Measurements from ENCODE around the gene PWWP2B.

GRCh38 chr10:132458071-132458585 is 61.1 kb downstream of the PWWP2B start:
- TF ChIP-seq BHLHE40 (IDR thresholded peaks at IDR 0.05; ENCODE audit: borderline replicate concordance) (no peak), FOXK2 (IDR thresholded peaks at IDR 0.05) (no peak), ELF4 (IDR thresholded peaks at IDR 0.05) (no peak), FOXM1 (IDR thresholded peaks at IDR 0.05; ENCODE audit: borderline replicate concordance) (no peak), LEF1 (IDR thresholded peaks at IDR 0.05; ENCODE audit: borderline replicate concordance) (no peak), HDGF (IDR thresholded peaks at IDR 0.05; ENCODE audit: borderline replicate concordance) (no peak), SUZ12 (IDR thresholded peaks at IDR 0.05) (no peak)

All from HEK293T (cell line).